HEK293T (cell line): Measurements from ENCODE around the gene KRTAP5-7.
"Not testable (repeated sequence)": the region's sequence is repeated elsewhere in the genome, so short reads cannot be mapped to it uniquely, and the experiment has no call there.

Experiments
- CTCF ChIA-PET: fragments of 350-600 bp; formaldehyde crosslinking; extraction: SDS; loops from one replicate; lab custom pipeline; 2021; ENCODE audit warnings: antibody characterized with exemption, inconsistent platforms; lab: Yijun Ruan, JAX
- POLR2A ChIA-PET: fragments of 350-600 bp; formaldehyde crosslinking; extraction: SDS; loops from one replicate; lab custom pipeline; 2020; ENCODE audit warnings: antibody characterized with exemption, inconsistent platforms; lab: Yijun Ruan, JAX
- DNase-seq: peaks from one replicate; pipeline ENCODE4 v3.0.0; 2012; ENCODE audit warnings: mixed read lengths; ENCODE audit errors: extremely low spot score
- ARNT ChIP-seq: fragments of 450-650 bp; IDR thresholded peaks from 2 replicates; pipeline ENCODE4 v1.6.1; 2017; ENCODE audit warnings: mild to moderate bottlenecking
- BHLHE40 ChIP-seq: fragments of 450-650 bp; IDR thresholded peaks from 2 replicates; pipeline ENCODE4 v1.6.1; 2016; ENCODE audit warnings: mild to moderate bottlenecking, moderate library complexity, borderline replicate concordance
- CTBP1 ChIP-seq: fragments of 450-650 bp; IDR thresholded peaks from 2 replicates; pipeline ENCODE4 v1.6.1; 2016; ENCODE audit warnings: borderline replicate concordance
- ELF4 ChIP-seq: fragments of 450-650 bp; IDR thresholded peaks from 2 replicates; pipeline ENCODE4 v1.6.1; 2017; ENCODE audit warnings: antibody characterized with exemption
- FOXA1 ChIP-seq: fragments of 450-650 bp; IDR thresholded peaks from 2 replicates; pipeline ENCODE4 v1.6.1; 2016; ENCODE audit warnings: mild to moderate bottlenecking
- FOXK2 ChIP-seq: fragments of 450-650 bp; IDR thresholded peaks from 2 replicates; pipeline ENCODE4 v1.6.1; 2016; ENCODE audit warnings: mild to moderate bottlenecking
- FOXM1 ChIP-seq: fragments of 450-650 bp; IDR thresholded peaks from 2 replicates; pipeline ENCODE4 v1.6.1; 2017; ENCODE audit warnings: mild to moderate bottlenecking, borderline replicate concordance
- HDGF ChIP-seq: fragments of 450-650 bp; IDR thresholded peaks from 2 replicates; pipeline ENCODE4 v1.6.1; 2017; ENCODE audit warnings: antibody characterized with exemption, borderline replicate concordance
- L3MBTL2 ChIP-seq: fragments of 450-650 bp; conservative IDR thresholded peaks from 2 replicates; pipeline ENCODE4 v1.6.1; 2016; ENCODE audit warnings: mild to moderate bottlenecking
- LEF1 ChIP-seq: fragments of 450-650 bp; IDR thresholded peaks from 2 replicates; pipeline ENCODE4 v1.6.1; 2017; ENCODE audit warnings: mild to moderate bottlenecking, borderline replicate concordance
- NFRKB ChIP-seq: fragments of 450-650 bp; IDR thresholded peaks from 2 replicates; pipeline ENCODE4 v1.6.1; 2016; ENCODE audit warnings: mild to moderate bottlenecking, moderate library complexity
- SP1 ChIP-seq: fragments of 450-650 bp; IDR thresholded peaks from 2 replicates; pipeline ENCODE4 v1.6.1; 2017
- SUZ12 ChIP-seq: fragments of 450-650 bp; IDR thresholded peaks from 2 replicates; pipeline ENCODE4 v1.6.1; 2016; ENCODE audit warnings: mild to moderate bottlenecking
- TARDBP ChIP-seq: fragments of 450-650 bp; IDR thresholded peaks from 2 replicates; pipeline ENCODE4 v1.6.1; 2016
- ZNF384 ChIP-seq: fragments of 450-650 bp; IDR thresholded peaks from 2 replicates; pipeline ENCODE4 v1.6.1; 2016
- TF ChIP-seq, protein P1 (sequence below): fragments of 450-650 bp; IDR thresholded peaks from 2 replicates; pipeline ENCODE4 v1.6.1; 2016

Gene KRTAP5-7

GRCh38 chr11:71539017-71539416 is 11.9 kb downstream of the KRTAP5-7 start:
- TF ChIP-seq ELF4 (no peak), HDGF (no peak), SUZ12 (no peak), FOXM1 (no peak), BHLHE40 (no peak), L3MBTL2 (no peak), ARNT (no peak), SP1 (no peak), CTBP1 (no peak), TARDBP (no peak), FOXK2 (no peak), ZNF384 (no peak)
- TF ChIP-seq, protein P1, sequence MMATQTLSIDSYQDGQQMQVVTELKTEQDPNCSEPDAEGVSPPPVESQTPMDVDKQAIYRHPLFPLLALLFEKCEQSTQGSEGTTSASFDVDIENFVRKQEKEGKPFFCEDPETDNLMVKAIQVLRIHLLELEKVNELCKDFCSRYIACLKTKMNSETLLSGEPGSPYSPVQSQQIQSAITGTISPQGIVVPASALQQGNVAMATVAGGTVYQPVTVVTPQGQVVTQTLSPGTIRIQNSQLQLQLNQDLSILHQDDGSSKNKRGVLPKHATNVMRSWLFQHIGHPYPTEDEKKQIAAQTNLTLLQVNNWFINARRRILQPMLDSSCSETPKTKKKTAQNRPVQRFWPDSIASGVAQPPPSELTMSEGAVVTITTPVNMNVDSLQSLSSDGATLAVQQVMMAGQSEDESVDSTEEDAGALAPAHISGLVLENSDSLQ, result no peak
- POLR2A ChIA-PET, result no interaction called here
- CTCF ChIA-PET, result no interaction called here
- no peak for DNase-seq

DNA sequence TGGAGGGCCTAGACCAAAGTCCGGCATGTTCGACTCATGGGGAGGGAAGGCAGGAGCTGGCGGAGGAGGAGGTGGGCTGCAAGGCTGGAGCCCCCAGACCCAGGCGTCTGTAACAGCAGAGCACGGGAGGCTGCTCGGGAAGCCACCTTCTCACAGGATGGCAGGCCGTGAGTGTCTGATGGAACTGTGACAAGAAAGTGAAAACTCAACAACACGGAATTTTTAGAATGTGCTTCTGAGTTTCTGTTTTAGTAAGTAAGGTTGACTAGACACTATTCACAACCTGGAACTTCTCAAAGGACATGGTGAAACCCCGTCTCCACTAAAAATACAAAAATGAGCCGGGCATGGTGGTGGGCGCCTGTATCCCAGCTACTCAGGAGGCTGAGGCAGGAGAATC is 12.9 kb downstream of the KRTAP5-7 start:
- POLR2A ChIA-PET, CTCF ChIA-PET, DNase-seq: not testable (repeated sequence)

GRCh38 chr11:71540521-71541304 is 13.6 kb downstream of the KRTAP5-7 start:
- POLR2A ChIA-PET, DNase-seq, CTCF ChIA-PET: not testable (repeated sequence)

- DNase-seq, result no peak
- CTCF ChIA-PET, result interaction anchor here (1.4 kb wide), 1 partner anchor 37 kb away, joined by 4 read pairs; no protein-coding TSS in a partner anchor
- TF ChIP-seq CTBP1, result no peak
- TF ChIP-seq SP1, result no peak
- TF ChIP-seq FOXA1, result no peak
- no peak for TF ChIP-seq TARDBP
- no peak for TF ChIP-seq BHLHE40
- no peak for TF ChIP-seq NFRKB
- TF ChIP-seq HDGF, result no peak
- no peak for TF ChIP-seq LEF1
- TF ChIP-seq ELF4, result no peak
- TF ChIP-seq FOXK2, result no peak
- TF ChIP-seq ZNF384, result no peak
- POLR2A ChIA-PET, result no interaction called here
These were observed 15.3 kb downstream of the KRTAP5-7 start for GRCh38 chr11:71542382-71542781.

GRCh38 chr11:71542879-71543777 is 16.1 kb downstream of the KRTAP5-7 start:
- TF ChIP-seq SP1, result no peak
- no peak for TF ChIP-seq SUZ12
- TF ChIP-seq L3MBTL2, result no peak
- TF ChIP-seq, protein P1, result no peak
- no peak for TF ChIP-seq ZNF384
- TF ChIP-seq FOXA1, result no peak
- no peak for TF ChIP-seq NFRKB
- TF ChIP-seq BHLHE40, result no peak
- TF ChIP-seq TARDBP, result no peak
- no peak for TF ChIP-seq ARNT
- no peak for TF ChIP-seq CTBP1
- TF ChIP-seq LEF1, result no peak
- TF ChIP-seq FOXM1, result no peak
- no peak for TF ChIP-seq FOXK2
- no peak for TF ChIP-seq HDGF
- ChIA-PET CTCF (interaction anchor here (1.4 kb wide), 1 partner anchor 37 kb away, joined by 4 read pairs; no protein-coding TSS in a partner anchor), POLR2A (no interaction called here)
- no peak for DNase-seq

DNA sequence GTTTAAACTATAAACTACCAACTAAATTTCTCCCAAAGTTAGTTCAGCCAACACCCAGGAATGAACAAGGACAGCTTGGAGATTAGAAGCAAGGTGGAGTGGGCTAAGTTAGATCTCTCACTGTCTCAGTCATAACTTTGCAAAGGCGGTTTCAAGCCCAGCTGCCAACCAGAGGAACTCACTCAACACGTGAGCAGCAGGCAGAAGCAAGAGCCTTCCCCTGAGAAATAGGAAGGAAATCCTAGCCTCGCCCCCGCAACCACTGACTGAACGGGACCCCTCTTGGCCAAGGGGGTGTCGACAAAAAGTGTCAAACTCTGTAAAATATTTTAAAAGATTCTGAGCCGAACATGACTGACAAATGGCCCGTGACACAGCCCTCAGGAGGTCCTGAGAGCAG is 16.8 kb downstream of the KRTAP5-7 start:
- no peak for TF ChIP-seq ARNT
- no peak for TF ChIP-seq FOXM1
- TF ChIP-seq CTBP1, result no peak
- TF ChIP-seq SP1, result no peak
- TF ChIP-seq SUZ12, result no peak
- no peak for TF ChIP-seq FOXK2
- TF ChIP-seq L3MBTL2, result no peak
- TF ChIP-seq ELF4, result no peak
- no peak for TF ChIP-seq HDGF
- no peak for TF ChIP-seq ZNF384
- DNase-seq, result no peak
- POLR2A ChIA-PET, result no interaction called here
- CTCF ChIA-PET, result no interaction called here
